Measurements from ENCODE around the gene GPS2.

- TF ChIP-seq CTCF (IDR thresholded peaks at IDR 0.05): no peak
- no peak for TF ChIP-seq POLR2A (IDR thresholded peaks at IDR 0.05)
These were observed 29.5 kb downstream of the GPS2 start for GRCh38 chr17:7285679-7286078.

Data from uterus (tissue), 2 donors.